Measurements from ENCODE around the gene NEURL2. TPM values are rescaled to one million over a fixed set of nuclear protein-coding genes. Genes with fewer than 3 reads are reported as not detected.

NEURL2 gene, protein sequence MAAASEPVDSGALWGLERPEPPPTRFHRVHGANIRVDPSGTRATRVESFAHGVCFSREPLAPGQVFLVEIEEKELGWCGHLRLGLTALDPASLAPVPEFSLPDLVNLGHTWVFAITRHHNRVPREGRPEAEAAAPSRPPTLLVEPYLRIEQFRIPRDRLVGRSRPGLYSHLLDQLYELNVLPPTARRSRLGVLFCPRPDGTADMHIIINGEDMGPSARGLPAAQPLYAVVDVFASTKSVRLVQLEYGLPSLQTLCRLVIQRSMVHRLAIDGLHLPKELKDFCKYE
- total RNA-seq: 7.2 to 8.3 TPM (median 8.1 TPM) in 3 replicates

- H3K27ac Mint-ChIP-seq: peak within 1 kb of the TSS; percentile 96
- DNase-seq (ENCODE audit: low spot score in 2 of 2, unreplicated experiment in 2 of 2): peak; percentile 63 to 80
- no peaks in the 10 kb centered on the region for H3K27me3 Mint-ChIP-seq (ENCODE audit: low read depth)
- H3K4me3 Mint-ChIP-seq: peak within 1 kb of the TSS; percentile 92
- no peaks in the 10 kb centered on the region for H3K9me3 Mint-ChIP-seq
- peaks cover 14% of the 10 kb centered on the region for H3K4me1 Mint-ChIP-seq
- TF ChIP-seq, protein P1, sequence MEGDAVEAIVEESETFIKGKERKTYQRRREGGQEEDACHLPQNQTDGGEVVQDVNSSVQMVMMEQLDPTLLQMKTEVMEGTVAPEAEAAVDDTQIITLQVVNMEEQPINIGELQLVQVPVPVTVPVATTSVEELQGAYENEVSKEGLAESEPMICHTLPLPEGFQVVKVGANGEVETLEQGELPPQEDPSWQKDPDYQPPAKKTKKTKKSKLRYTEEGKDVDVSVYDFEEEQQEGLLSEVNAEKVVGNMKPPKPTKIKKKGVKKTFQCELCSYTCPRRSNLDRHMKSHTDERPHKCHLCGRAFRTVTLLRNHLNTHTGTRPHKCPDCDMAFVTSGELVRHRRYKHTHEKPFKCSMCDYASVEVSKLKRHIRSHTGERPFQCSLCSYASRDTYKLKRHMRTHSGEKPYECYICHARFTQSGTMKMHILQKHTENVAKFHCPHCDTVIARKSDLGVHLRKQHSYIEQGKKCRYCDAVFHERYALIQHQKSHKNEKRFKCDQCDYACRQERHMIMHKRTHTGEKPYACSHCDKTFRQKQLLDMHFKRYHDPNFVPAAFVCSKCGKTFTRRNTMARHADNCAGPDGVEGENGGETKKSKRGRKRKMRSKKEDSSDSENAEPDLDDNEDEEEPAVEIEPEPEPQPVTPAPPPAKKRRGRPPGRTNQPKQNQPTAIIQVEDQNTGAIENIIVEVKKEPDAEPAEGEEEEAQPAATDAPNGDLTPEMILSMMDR (IDR thresholded peaks at IDR 0.05; ENCODE audit: unreplicated experiment): no peak
- H3K36me3 Mint-ChIP-seq: peaks cover under 1% of the 10 kb centered on the region
Observed at GRCh38 chr20:45890985-45891983, at the start of gene NEURL2, which contains the start of gene CTSA. NEURL2 (minus strand) TSS chr20:45891208; CDS start chr20:45890991, 217 bp downstream. CTSA (plus strand) TSS chr20:45891335; CDS start chr20:45891569, 234 bp downstream.

GRCh38 chr20:45940469-45940868 is 49.5 kb upstream of the NEURL2 start:
- Mint-ChIP-seq H3K4me3 (no peak overlapping the region), H3K27ac (no peak overlapping the region), H3K27me3 (ENCODE audit: low read depth) (no peaks in the 10 kb centered on the region), H3K4me1 (peaks cover 7% of the 10 kb centered on the region), H3K36me3 (peaks cover 32% of the 10 kb centered on the region), H3K9me3 (no peaks in the 10 kb centered on the region)
- TF ChIP-seq, protein P1 (IDR thresholded peaks at IDR 0.05; ENCODE audit: unreplicated experiment): no peak
- no peak for DNase-seq (ENCODE audit: low spot score in 2 of 2, unreplicated experiment in 2 of 2)

DNA sequence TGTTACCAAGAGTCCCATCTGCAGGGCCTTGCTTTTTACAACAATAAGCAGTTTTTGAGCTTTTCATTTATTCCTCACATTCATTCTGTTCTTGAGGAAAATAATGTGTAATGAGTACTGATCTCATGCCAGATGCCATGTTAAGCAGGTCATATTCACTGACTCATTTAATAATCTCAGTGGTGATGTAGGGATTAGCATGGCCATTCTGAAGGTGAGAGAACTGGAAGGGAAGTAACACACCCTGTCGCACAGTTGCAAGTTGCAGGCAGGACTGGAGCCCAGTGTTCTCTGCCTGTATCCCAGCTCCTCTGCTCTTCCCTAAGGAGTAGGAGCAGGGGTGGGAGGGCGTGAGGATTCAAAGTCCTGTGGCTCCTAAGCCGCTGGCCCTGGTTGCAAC is 49.0 kb upstream of the NEURL2 start:
- H3K27ac Mint-ChIP-seq: no peak overlapping the region
- no peak overlapping the region for H3K4me3 Mint-ChIP-seq
- DNase-seq (ENCODE audit: low spot score in 2 of 2, unreplicated experiment in 2 of 2): no peak
- peaks cover 9% of the 10 kb centered on the region for H3K4me1 Mint-ChIP-seq
- peaks cover 32% of the 10 kb centered on the region for H3K36me3 Mint-ChIP-seq
- no peaks in the 10 kb centered on the region for H3K27me3 Mint-ChIP-seq (ENCODE audit: low read depth)
- no peaks in the 10 kb centered on the region for H3K9me3 Mint-ChIP-seq
- TF ChIP-seq, protein P1 (IDR thresholded peaks at IDR 0.05; ENCODE audit: unreplicated experiment): no peak

GRCh38 chr20:45938727-45939438 is 47.9 kb upstream of the NEURL2 start:
- H3K4me3 Mint-ChIP-seq: no peak overlapping the region
- H3K4me1 Mint-ChIP-seq: peaks cover 9% of the 10 kb centered on the region
- H3K36me3 Mint-ChIP-seq: peaks cover 22% of the 10 kb centered on the region
- no peak for DNase-seq (ENCODE audit: low spot score in 2 of 2, unreplicated experiment in 2 of 2)
- no peak overlapping the region for H3K27ac Mint-ChIP-seq
- no peaks in the 10 kb centered on the region for H3K9me3 Mint-ChIP-seq
- TF ChIP-seq, protein P1 (IDR thresholded peaks at IDR 0.05; ENCODE audit: unreplicated experiment): no peak
- no peaks in the 10 kb centered on the region for H3K27me3 Mint-ChIP-seq (ENCODE audit: low read depth)

DNA sequence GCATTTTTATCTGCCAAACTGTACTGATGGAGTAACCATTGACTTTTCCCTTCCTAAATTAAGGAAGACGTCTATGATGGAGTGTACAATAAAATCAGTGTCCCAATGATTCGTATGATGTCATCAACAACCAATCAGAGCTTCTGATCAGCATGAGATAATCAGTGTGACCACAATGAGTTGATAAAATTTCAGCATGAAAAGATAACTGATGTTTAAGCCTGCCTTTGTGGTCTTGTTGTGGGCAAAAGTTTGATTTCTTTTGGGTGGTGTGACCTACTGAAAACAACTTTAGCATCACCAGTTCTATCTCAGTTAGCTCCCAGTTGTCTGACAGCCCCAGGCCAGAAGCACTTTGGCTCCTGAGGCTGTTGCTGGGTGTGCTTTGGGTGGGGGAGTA is 46.8 kb upstream of the NEURL2 start:
- peaks cover 17% of the 10 kb centered on the region for H3K4me1 Mint-ChIP-seq
- peaks cover 21% of the 10 kb centered on the region for H3K36me3 Mint-ChIP-seq
- no peaks in the 10 kb centered on the region for H3K9me3 Mint-ChIP-seq
- DNase-seq (ENCODE audit: low spot score in 2 of 2, unreplicated experiment in 2 of 2): no peak
- H3K4me3 Mint-ChIP-seq: no peak overlapping the region
- no peaks in the 10 kb centered on the region for H3K27me3 Mint-ChIP-seq (ENCODE audit: low read depth)
- TF ChIP-seq, protein P1 (IDR thresholded peaks at IDR 0.05; ENCODE audit: unreplicated experiment): no peak
- H3K27ac Mint-ChIP-seq: no peak overlapping the region

All from mesothelial cell of epicardium (in vitro differentiated cells).